VCaP (cell line): Measurements from ENCODE around the gene MSX1.

ENCODE experiments used
- H3K27ac ChIP-seq: fragments of 450-650 bp; 2 replicates; pipeline ENCODE4 v1.5.1; 2017
- TF ChIP-seq, protein P1 (sequence below): fragments of 450-650 bp; conservative IDR thresholded peaks from 2 replicates; pipeline ENCODE4 v1.5.1; 2017; ENCODE audit warnings: mild to moderate bottlenecking, moderate library complexity

Gene MSX1

DNA sequence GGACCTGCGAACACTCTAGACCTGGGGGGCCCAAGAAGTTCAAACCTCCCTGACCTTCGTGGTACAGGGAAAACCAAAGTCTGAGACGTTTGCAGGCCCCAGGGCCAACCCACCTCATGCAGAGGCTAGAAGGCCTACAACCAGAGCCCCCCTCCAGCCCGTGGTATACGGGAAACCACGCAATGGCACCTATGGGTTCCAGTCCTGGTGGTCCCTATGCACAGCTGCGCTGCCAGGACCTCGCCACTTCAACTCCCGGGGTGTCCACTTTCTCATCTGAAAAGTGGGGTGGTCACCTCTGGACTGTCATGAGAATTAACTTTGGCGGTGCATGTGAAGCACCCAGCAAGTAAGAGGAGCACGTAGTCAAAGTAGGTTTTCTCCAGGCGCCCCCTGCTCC lies 8.4 kb upstream of the MSX1 start:
- H3K27ac ChIP-seq = no peak overlapping the region
- TF ChIP-seq, protein P1, sequence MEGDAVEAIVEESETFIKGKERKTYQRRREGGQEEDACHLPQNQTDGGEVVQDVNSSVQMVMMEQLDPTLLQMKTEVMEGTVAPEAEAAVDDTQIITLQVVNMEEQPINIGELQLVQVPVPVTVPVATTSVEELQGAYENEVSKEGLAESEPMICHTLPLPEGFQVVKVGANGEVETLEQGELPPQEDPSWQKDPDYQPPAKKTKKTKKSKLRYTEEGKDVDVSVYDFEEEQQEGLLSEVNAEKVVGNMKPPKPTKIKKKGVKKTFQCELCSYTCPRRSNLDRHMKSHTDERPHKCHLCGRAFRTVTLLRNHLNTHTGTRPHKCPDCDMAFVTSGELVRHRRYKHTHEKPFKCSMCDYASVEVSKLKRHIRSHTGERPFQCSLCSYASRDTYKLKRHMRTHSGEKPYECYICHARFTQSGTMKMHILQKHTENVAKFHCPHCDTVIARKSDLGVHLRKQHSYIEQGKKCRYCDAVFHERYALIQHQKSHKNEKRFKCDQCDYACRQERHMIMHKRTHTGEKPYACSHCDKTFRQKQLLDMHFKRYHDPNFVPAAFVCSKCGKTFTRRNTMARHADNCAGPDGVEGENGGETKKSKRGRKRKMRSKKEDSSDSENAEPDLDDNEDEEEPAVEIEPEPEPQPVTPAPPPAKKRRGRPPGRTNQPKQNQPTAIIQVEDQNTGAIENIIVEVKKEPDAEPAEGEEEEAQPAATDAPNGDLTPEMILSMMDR = no peak

DNA sequence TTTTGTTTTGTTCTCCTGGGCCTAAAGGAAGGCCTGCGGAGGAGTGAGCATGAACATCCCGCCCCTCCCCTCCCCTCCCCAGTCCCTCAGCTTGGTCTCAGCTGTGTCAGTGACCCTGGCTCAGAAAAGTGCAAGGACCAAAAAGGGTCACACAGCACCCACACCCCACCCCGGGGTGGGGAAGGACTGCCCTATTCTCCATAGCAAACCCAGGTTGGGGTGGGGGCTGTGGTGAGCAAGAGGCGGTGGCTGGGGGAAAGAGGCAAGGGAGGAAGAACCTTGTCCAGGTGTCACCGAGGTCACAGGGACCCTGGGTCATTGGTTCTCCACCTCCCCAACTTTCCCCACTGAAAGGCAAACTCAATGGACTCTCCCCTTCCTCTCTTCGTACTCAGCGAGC lies 7.6 kb upstream of the MSX1 start:
- H3K27ac ChIP-seq = no peak overlapping the region
- TF ChIP-seq, protein P1 = no peak

DNA sequence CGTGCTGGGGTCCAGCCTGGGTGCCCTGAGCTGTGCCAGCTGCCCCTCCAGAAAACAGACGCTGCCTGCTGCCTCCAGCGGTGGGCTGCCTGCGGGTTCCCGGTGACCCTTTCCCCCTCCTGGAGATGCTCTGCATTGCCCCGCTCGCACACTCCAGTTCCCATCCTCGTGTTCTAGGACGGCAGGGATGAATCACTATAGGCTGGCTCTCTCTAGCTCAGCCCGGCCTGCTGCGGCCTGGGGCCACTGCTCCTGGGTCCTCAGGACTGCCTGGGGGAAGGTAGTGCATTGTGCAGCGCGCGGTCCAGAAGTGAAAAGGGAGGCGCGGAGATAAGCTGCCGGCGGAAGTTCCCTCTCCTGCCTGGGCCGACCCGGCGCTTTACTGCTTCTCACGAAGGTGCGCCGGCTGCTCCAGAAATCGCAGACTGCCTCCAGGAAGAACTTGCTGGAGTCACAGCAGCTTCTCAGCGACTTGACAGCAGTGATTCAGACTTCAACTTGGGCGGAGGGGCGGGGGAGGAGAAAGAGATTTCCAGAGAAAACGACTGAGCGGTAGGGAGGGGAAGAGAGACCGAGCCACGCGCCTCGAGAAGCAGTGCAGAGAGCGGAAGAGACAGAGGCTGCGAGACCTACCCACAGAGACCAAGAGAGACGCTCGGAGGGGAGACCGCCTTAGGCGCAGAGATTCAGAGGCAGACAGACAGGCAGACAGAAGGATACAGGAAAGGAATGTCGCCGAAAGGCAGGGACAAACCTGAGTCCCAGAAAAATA lies 6.7 kb upstream of the MSX1 start:
- H3K27ac ChIP-seq = peak overlapping the region; percentile 27; the same call in 1 of the 2 replicates
- TF ChIP-seq, protein P1 = peak; percentile 14; the same call in 1 of the 2 replicates

DNA sequence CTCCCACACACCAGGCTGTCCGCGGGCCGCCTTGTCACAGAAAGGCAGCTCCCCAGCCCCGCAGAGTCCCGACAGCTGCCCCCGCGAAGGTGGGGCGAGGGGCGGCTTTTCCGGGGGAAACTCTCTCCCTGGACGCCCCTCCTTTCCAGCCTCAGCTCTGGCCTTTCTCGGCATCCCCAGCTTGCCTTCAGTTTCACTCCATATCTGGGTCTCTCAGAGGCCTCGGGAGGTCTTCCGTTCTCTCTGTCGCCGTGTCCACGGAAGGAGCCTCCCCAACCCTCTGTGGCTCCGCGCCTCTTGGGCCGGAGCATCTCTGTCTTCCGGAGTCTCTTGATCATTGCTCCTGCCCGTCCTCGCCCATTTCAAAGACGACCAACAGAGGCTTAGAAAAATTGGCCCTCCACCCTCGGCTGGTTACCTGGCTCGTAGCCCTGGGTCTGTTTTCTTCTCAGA lies 6.1 kb upstream of the MSX1 start:
- TF ChIP-seq, protein P1 = no peak

DNA sequence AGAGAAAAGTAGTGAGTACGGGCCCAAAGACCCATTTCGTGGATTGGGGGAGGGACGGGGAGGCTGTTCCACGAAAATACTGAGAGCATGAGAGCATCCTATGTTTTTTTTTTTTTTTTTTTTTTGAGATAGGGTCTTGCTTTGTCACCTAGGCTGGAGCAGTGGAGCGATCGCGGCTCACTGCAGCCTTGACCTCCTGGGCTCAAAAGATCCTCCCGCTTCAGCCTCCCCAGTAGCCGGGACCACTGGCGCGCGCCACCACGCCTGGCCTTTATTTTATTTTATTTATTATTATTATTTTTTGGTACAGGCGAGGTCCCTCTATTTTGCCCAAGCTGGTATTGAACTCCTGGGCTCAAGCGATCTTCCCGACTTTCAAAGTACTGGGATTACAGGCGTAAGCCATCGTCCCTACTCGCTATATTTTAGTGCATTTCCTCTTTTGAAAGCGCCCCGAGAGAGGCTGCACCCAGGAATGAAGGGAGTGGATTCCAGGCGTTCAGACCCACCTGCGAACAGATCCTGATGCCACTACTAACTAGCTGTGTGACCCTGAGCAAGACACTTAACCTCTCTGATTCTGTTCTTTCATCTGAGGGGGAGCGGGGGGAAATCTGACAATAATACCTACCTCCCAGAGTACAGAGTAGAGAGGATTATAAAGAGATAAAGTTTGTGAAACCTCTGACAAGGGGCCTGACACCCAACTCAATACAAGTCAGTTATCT lies 5.4 kb upstream of the MSX1 start:
- TF ChIP-seq, protein P1 = no peak
- H3K27ac ChIP-seq = no peak overlapping the region

More for the DNA sequence above, 6.1 kb upstream of the MSX1 start:
- H3K27ac ChIP-seq = peak overlapping the region; percentile 27; the same call in 1 of the 2 replicates

DNA sequence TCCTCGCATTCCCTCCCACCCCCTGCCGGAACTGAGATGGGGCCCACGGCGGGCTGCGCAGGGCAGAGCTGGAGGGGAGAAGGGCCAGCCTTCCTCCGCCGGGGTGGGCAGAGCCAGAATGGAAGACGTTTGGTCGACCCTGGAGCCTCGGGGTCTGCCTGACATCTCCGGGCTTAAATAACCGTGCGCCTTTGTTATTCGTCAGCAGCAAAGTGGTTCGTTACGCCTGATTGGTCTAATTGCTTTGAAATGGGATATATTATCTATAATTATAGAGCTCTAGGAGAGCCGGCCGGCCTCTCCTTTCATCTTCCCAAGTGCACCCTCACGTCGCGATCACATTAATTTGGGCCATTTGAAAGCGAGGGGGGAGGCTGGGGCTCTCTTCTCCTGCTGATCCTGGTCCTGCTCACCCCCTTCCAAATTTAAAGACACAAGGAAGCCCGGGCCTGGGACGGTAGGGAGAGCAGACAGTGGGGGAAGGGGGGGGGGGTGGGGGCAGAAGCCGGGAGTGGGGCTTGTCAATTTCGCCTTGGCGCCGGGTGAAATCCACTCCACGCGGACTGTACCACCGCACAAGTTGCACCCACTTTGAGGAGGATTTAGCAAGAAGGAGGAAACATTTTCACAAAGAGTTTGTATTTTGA lies 4.7 kb upstream of the MSX1 start:
- TF ChIP-seq, protein P1 = no peak
- H3K27ac ChIP-seq = no peak overlapping the region
